Measurements from ENCODE around the gene TRAF2. TPM values are rescaled to one million over a fixed set of nuclear protein-coding genes. Genes with fewer than 3 reads are reported as not detected.

Gene TRAF2
- total and polyA plus RNA-seq, 10 donors: 13.6 to 49.7 (median 24.3) TPM

GRCh38 chr9:136850866-136851775 is 35.2 kb upstream of the TRAF2 start:
- Histone ChIP-seq H3K9me3 (no peaks in the 10 kb centered on the region), H3K4me1 (peaks cover 22 to 86% (median 65%) of the 10 kb centered on the region in 6 donors), H3K27me3 (replicated peaks in 1 of 7) (peaks cover 0 to 25% (median 22%) of the 10 kb centered on the region in 7 donors), H3K4me3 (no peak overlapping the region), H3K27ac (no peak overlapping the region), H3K36me3 (peaks cover 0 to 25% (median 8%) of the 10 kb centered on the region in 6 donors)
- no peak for DNase-seq
- intact Hi-C loops (cut with DNase I; ENCODE audit: low total_unique reads): no loop called here
- WGBS, 5 donors: 88 to 93% (median 89%) methylated on average over 20 to 23 of the region's 23 CpGs
- TF ChIP-seq POLR2AphosphoS5 (IDR thresholded peaks at IDR 0.05): peak in 1 of 3 donors; percentile 4
- no peak for TF ChIP-seq CTCF (IDR thresholded peaks at IDR 0.05 in 8 of 11, conservative IDR thresholded peaks at IDR 0.05 in 3 of 11)
- no peak for TF ChIP-seq POLR2A (IDR thresholded peaks at IDR 0.05)

DNA sequence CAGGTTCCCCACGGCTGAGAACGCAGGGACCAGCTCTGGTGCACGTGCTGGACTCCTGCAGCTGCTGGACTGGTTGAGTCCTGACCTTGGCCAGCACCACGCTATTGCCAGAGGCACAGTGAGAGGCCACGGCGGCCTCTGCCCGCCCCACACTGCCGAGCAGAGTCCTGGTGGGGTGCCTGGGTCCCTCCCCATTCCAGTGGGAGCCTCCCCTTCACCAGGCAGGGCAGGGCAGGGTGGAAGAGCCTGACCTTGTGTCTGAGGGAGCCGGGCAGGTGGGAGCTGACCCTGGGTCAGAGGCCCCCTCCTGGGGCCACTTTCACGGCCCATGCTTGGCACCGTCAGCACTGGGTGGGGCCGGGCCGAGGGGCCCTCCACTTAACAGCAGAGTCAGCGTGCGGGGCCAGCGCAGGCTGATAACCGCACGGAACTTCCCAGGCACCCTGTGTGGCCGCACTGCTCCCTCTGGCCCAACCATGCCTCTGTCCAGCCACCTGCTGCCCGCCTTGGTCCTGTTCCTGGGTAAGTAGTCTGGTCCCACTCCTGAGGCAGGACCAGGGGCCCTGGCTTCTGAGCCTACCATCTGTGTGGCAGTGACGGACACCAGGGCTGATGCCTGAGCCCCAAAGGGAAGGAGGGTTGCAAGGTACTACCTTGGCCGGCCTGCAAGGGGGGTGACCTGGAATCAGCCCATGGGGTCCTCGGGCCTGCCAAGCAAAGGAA is 34.2 kb upstream of the TRAF2 start, which contains the start of gene MAMDC4:
TSS of gene MAMDC4 (plus strand) at position 406 of the 723 bp plus-strand sequence. CDS start at position 477, 71 bp downstream.
- TF ChIP-seq POLR2AphosphoS5 (IDR thresholded peaks at IDR 0.05) (peak in 2 of 3 donors; percentile 22 to 55), POLR2A (IDR thresholded peaks at IDR 0.05) (no peak)
- H3K27ac ChIP-seq: peak within 1 kb of the TSS in 3 of 8 donors; percentile 3 to 77 (median 11)
- DNase-seq: no peak
- no peaks in the 10 kb centered on the region for H3K9me3 ChIP-seq
- H3K4me3 ChIP-seq: no peak within 1 kb of the TSS
- intact Hi-C loops (cut with DNase I; ENCODE audit: low total_unique reads): no loop called here
- H3K36me3 ChIP-seq: peaks cover 0 to 23% (median 8%) of the 10 kb centered on the region in 6 donors
- H3K4me1 ChIP-seq: peaks cover 20 to 86% (median 61%) of the 10 kb centered on the region in 6 donors
- H3K27me3 ChIP-seq (replicated peaks in 1 of 7): peaks cover 0 to 16% (median 12%) of the 10 kb centered on the region in 7 donors
- 73 to 87% (median 77%) methylated on average over 8 to 23 of the region's 23 CpGs for WGBS, 5 donors

GRCh38 chr9:136852664-136853595 is 33.4 kb upstream of the TRAF2 start:
- 84 to 91% (median 90%) methylated on average over 16 to 29 of the region's 29 CpGs for WGBS, 5 donors
- intact Hi-C loops (cut with DNase I; ENCODE audit: low total_unique reads): no loop called here
- Histone ChIP-seq H3K36me3 (peaks cover 0 to 32% (median 8%) of the 10 kb centered on the region in 6 donors), H3K4me3 (no peak overlapping the region), H3K9me3 (no peaks in the 10 kb centered on the region), H3K27ac (peak overlapping the region in 2 of 8 donors; percentile 67 to 77), H3K27me3 (replicated peaks in 1 of 7) (peaks cover 0 to 7% (median 4%) of the 10 kb centered on the region in 7 donors), H3K4me1 (peaks cover 15 to 80% (median 53%) of the 10 kb centered on the region in 6 donors)
- peak; percentile 75 for DNase-seq
- TF ChIP-seq POLR2A (IDR thresholded peaks at IDR 0.05) (no peak), POLR2AphosphoS5 (IDR thresholded peaks at IDR 0.05) (peak in 2 of 3 donors; percentile 3 to 54)

DNA sequence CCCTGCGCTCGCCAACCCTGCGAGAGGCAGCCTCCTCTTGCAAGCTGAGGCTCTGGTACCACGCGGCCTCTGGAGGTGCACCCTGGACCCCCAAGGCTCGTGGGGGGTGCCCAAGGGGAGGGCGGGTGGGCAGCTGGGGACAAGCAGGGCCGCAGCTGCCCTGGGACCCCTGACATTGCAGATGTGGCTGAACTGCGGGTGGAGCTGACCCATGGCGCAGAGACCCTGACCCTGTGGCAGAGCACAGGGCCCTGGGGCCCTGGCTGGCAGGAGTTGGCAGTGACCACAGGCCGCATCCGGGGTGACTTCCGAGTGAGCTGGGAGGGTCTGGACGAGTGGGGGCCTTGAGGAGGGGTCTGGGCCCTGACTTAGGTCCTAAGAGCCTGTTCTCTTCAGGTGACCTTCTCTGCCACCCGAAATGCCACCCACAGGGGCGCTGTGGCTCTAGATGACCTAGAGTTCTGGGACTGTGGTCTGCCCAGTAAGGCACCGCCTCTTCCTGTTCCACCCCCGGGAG is 32.7 kb upstream of the TRAF2 start:
- H3K4me1 ChIP-seq: peaks cover 10 to 73% (median 45%) of the 10 kb centered on the region in 6 donors
- H3K9me3 ChIP-seq: no peaks in the 10 kb centered on the region
- intact Hi-C loops (cut with DNase I; ENCODE audit: low total_unique reads): no loop called here
- H3K27ac ChIP-seq: peak overlapping the region in 7 of 8 donors; percentile 11 to 77 (median 67)
- DNase-seq: peak; percentile 76
- peak overlapping the region in 1 of 8 donors; percentile 36 for H3K4me3 ChIP-seq
- TF ChIP-seq CTCF (IDR thresholded peaks at IDR 0.05 in 8 of 11, conservative IDR thresholded peaks at IDR 0.05 in 3 of 11): peak in 2 of 11 experiments; percentile 12 to 13
- TF ChIP-seq POLR2A (IDR thresholded peaks at IDR 0.05): no peak
- TF ChIP-seq POLR2AphosphoS5 (IDR thresholded peaks at IDR 0.05): no peak
- peaks cover 0 to 39% (median 8%) of the 10 kb centered on the region in 6 donors for H3K36me3 ChIP-seq
- 60 to 83% (median 76%) methylated on average over 13 to 18 of the region's 18 CpGs for WGBS, 5 donors
- H3K27me3 ChIP-seq (replicated peaks in 1 of 7): peaks cover 0 to under 1% (median 0%) of the 10 kb centered on the region in 7 donors

All from spleen (tissue), 11 donors.